Erythroblast (primary cell): Measurements from ENCODE around the gene SCG5.

Source experiments
- GATA1 ChIP-seq: IDR thresholded peaks from 2 replicates; pipeline ENCODE4 v1.6.1; 2011; ENCODE audit warnings: low read depth, mild to moderate bottlenecking, control low read depth, low read length, moderate library complexity
- POLR2A ChIP-seq: IDR thresholded peaks from 2 replicates; pipeline ENCODE4 v1.6.1; 2011; ENCODE audit warnings: mild to moderate bottlenecking, low read length

- TF ChIP-seq POLR2A (no peak), GATA1 (no peak)
Observed at GRCh38 chr15:32698773-32699390, 57.4 kb downstream of the SCG5 start.
